Thymus (tissue), 11 donors: ENCODE results near the gene SORCS3. TPM values are rescaled to one million over a fixed set of nuclear protein-coding genes. Genes with fewer than 3 reads are reported as not detected.
A peak's percentile ranks its signal among the peaks of the same experiment; 100 is the strongest.

Experiments used
- DNase-seq, 9 donors: peaks; one replicate each; pipeline ENCODE4 v3.0.0-alpha.2; 2013; ENCODE audit warnings: low spot score in 9 of 9, low read depth in 6 of 9, missing footprints in 1 of 9
- H3K27ac ChIP-seq, 2 donors: one replicate each; pipeline ENCODE4 v1.5.1; 2013; ENCODE audit warnings: control low read depth in 1 of 2, low read depth in 1 of 2, low read length in 1 of 2, mild to moderate bottlenecking in 1 of 2, moderate library complexity in 1 of 2
- H3K27me3 ChIP-seq, 2 donors: one replicate each; pipeline ENCODE4 v1.5.1; 2013; ENCODE audit warnings: low read length in 1 of 2; ENCODE audit not compliant: control insufficient read depth in 2 of 2, insufficient read depth in 1 of 2
- H3K36me3 ChIP-seq, 2 donors: one replicate each; pipeline ENCODE4 v1.5.1; 2013; ENCODE audit warnings: low read length in 1 of 2, mild to moderate bottlenecking in 1 of 2, moderate library complexity in 1 of 2; ENCODE audit not compliant: control insufficient read depth in 2 of 2, insufficient read depth in 2 of 2
- H3K4me1 ChIP-seq, 2 donors: one replicate each; pipeline ENCODE4 v1.5.1; 2013; ENCODE audit warnings: low read length in 2 of 2; ENCODE audit not compliant: control insufficient read depth in 2 of 2, insufficient read depth in 2 of 2
- H3K4me3 ChIP-seq, 2 donors: one replicate each; pipeline ENCODE4 v1.5.1; 2013; ENCODE audit warnings: low read length in 2 of 2, control low read depth in 1 of 2, mild to moderate bottlenecking in 1 of 2
- H3K9me3 ChIP-seq, 2 donors: one replicate each; pipeline ENCODE4 v1.5.1; 2013; ENCODE audit warnings: low read length in 1 of 2, mild to moderate bottlenecking in 1 of 2; ENCODE audit not compliant: control insufficient read depth in 2 of 2, insufficient read depth in 1 of 2
- WGBS: extraction: QIAGEN DNeasy Blood & Tissue Kit; methylation state at CpG from one replicate; pipeline ENCODE4 v1.1.7; 2013; 5-methylcytosine and 5-hydroxymethylcytosine counted together
- polyA plus RNA-seq: library from polyadenylated mRNA; stranded (reverse); fragments of 200-250 nt; gene quantifications from one replicate; pipeline ENCODE4 v1.2.3, GENCODE V29; 2013
- total RNA-seq: library from RNA; stranded (reverse); fragments of 120-200 nt; gene quantifications from one replicate; pipeline ENCODE4 v1.2.4, GENCODE V29; 2013
- donor health status: healthy.

Gene SORCS3
- total and polyA plus RNA-seq, 2 donors = 0.05 TPM

DNA sequence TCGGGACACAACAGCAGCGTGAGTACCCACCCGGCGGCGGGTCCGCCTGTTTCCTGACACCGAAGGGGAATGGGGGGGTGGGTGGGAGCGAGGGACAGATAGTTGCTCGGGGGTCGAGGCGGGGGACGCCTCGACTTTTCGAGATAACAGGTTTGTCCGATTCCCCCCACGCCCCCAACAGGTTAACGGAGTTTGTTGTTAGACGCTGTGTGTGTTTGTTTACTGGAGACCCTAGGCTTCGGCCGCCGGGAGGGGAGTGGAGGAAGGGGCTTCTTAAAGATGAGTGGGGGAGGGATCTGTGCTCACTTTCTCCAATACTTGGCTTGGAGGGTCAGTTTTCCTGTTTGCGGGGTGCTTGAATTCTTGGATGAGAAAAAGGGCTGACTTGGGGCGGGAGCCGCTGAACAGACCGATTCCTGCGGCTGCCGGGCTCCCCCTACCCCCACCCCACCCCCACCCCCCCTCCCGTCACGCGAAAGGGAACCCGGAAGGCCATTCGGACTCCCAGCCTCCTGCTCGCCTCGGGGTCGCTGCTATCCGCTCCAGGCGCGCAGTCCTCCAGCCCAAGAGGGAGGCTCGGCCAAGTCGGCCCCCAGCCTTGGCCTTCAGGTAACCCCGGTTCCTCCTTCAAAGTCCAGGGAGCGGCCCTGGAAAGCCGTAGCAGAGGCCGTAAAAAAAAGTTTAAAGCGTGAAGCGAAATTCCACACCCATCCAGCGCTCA, 1.0 kb downstream of the SORCS3 start:
- peaks cover 0 to 1% of the 10 kb centered on the region in 2 donors for H3K9me3 ChIP-seq
- H3K4me3 ChIP-seq = no peak overlapping the region
- H3K4me1 ChIP-seq = no peaks in the 10 kb centered on the region
- H3K27me3 ChIP-seq = peaks cover 66 to 71% of the 10 kb centered on the region in 2 donors
- H3K36me3 ChIP-seq = no peaks in the 10 kb centered on the region
- no peak overlapping the region for H3K27ac ChIP-seq
- DNase-seq = no peak
- WGBS = 4% methylated on average over 47 of the region's 47 CpGs

DNA sequence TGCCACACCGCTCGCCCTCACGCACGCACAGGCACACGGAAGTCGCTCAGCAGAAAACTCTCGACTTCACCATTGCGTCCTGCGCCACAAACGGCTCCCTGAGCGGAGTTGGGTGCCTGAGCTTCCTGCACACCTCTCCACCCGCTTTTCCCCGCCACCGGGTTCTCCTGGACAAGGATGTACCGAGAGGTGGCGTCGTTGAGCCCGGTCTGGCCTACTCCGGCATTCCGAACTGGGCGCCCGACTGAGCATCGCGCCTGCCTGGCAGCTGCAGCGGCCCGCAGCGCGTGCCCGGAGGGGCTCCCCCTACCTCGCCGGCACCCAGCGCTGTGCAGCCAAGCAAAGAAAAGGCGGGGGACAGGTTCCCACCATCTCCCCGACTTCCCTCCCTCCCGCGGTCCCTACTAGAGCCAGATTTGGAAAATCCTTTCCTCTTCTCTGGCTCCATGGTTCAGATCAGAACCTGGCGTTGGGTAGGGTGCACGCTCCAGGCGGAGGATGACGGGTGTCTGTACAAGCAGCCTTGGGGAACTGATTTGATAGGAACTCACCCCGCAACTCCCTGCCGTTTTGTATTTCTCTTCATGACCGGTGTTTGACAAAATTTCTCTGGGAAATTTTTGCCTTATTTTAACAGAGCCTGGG, 1.7 kb downstream of the SORCS3 start:
- H3K4me3 ChIP-seq = no peak overlapping the region
- H3K27me3 ChIP-seq = peaks cover 65 to 70% of the 10 kb centered on the region in 2 donors
- WGBS = 10% methylated on average over 43 of the region's 43 CpGs
- peaks cover 0 to 1% of the 10 kb centered on the region in 2 donors for H3K9me3 ChIP-seq
- H3K36me3 ChIP-seq = no peaks in the 10 kb centered on the region
- H3K27ac ChIP-seq = no peak overlapping the region
- peak in 1 of 9 donors; percentile 2 for DNase-seq
- H3K4me1 ChIP-seq = no peaks in the 10 kb centered on the region

DNA sequence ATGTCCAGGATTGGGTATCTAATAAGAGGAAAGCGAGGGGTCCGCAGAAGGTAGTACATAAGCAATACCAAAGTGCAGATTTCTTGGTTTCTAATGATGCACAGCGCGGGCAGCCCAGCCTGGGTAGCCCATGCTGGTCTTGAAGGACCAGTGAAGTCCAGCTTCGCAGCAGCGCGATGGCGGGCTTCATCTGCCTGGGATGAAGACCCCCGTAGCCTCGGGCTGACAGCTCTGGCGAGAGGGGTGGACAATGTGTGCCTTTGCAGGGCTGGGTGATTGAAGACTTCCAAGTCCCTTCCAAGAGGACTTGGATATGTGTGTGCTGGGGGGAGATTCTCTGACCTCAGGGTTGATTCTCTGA, 2.2 kb downstream of the SORCS3 start:
- Histone ChIP-seq H3K9me3 (peaks cover 0 to 1% of the 10 kb centered on the region in 2 donors), H3K36me3 (no peaks in the 10 kb centered on the region), H3K27me3 (peaks cover 60 to 66% of the 10 kb centered on the region in 2 donors), H3K4me1 (no peaks in the 10 kb centered on the region), H3K27ac (no peak overlapping the region), H3K4me3 (no peak overlapping the region)
- no peak for DNase-seq
- 89% methylated on average over 11 of the region's 11 CpGs for WGBS

DNA sequence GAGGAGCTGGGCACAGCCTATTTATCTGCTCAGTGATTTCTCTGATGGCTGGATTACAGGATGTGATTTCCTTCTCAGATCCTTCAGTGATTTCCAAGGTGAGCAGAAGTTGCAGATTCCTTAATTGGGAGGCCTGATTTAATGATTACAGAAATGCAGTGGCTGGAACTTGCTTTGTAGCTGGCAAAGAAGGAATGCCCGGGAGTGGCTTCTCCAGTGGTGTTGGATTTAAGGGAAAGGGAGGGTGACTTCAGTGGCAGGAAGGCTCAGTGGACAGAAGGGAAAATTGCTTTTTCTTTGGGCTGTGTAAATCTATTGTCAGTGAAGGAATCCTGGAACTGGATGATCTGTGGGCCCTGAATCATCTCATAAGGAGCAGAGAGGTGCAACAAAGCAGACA, 5.1 kb downstream of the SORCS3 start:
- 91% methylated on average over 1 of the region's 1 CpG for WGBS
- no peak for DNase-seq
- Histone ChIP-seq H3K27ac (no peak overlapping the region), H3K9me3 (peaks cover 0 to 1% of the 10 kb centered on the region in 2 donors), H3K4me1 (no peaks in the 10 kb centered on the region), H3K4me3 (no peak overlapping the region), H3K36me3 (no peaks in the 10 kb centered on the region), H3K27me3 (peaks cover 33 to 39% of the 10 kb centered on the region in 2 donors)

DNA sequence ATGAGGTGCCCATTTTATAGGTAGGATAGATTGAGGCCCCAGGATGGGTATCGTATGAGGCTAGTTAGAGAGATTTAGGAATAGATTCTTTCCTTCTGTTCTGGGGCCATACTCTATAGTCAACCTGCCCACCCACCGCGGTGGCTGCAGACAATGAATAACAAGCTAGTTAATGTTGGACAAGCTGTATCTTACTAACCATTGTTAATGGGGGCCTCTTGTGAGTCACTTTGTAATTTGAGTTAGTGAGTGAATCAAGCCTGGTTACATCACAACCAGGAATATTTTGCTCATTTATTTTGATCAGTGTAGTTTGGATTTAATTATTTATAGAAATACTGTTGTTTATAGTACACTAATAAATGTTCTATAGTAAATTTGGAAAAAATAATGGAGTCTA, 7.3 kb downstream of the SORCS3 start:
- no peaks in the 10 kb centered on the region for H3K4me1 ChIP-seq
- H3K27me3 ChIP-seq = peaks cover 10 to 17% of the 10 kb centered on the region in 2 donors
- H3K27ac ChIP-seq = no peak overlapping the region
- DNase-seq = no peak
- H3K9me3 ChIP-seq = peaks cover 0 to 1% of the 10 kb centered on the region in 2 donors
- H3K36me3 ChIP-seq = no peaks in the 10 kb centered on the region
- 64% methylated on average over 3 of the region's 3 CpGs for WGBS
- no peak overlapping the region for H3K4me3 ChIP-seq

DNA sequence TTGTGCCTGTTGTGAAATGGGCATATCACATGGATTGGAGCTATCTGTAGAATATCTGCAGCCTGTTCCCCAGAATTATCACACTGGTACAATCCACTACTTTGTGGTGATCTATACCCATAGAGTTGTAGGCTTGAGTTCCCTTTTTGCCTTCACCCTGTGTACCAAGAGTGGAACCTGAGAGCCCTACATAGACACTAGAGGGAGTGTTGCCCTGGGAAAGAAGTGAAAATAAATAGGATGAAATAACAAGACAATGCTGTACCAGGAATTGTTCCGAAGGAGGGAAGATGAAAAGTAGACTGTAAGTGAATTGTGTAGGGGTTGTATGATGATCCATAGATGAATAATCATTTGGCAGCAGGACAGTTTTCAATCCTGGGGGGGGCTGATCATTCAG, 9.0 kb downstream of the SORCS3 start:
- no peak overlapping the region for H3K4me3 ChIP-seq
- WGBS = 89% methylated on average over 1 of the region's 1 CpG

DNA sequence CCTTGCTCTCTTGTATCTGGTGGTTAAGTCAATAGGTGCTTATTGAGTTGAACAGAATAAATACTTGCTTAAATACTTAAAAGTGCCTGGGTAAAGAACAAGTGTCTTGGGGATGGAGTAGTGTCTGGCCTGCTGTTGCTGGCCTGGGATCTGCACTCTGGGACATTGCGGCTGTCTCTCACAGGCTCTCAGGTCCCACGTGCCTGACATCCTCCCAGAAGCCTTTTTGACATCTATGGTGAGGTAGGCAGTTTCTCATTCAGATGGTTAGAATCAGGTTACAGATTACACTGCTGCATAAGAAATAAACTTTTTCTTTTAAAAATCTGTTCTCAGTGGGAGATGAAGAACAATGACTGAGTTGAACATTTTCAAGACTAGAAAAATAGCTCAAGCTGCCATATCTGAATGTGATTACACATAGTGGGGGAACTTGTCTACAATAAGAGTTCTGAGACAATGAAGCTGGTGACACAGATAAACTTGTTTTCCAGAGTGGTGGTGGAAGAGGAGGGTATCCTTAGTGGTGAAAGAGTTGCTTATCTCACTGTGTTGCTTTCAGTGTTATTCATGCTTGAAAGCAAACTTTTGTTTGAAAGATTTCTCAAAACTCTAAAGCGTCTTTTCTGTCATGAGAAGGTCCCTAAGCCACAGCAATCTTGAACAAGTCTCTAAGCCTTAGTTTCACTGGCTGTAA, 9.7 kb downstream of the SORCS3 start:
- DNase-seq = no peak
- Histone ChIP-seq H3K27ac (no peak overlapping the region), H3K4me3 (no peak overlapping the region), H3K4me1 (no peaks in the 10 kb centered on the region), H3K36me3 (no peaks in the 10 kb centered on the region), H3K27me3 (peaks cover 0 to 2% of the 10 kb centered on the region in 2 donors), H3K9me3 (peaks cover 0 to 1% of the 10 kb centered on the region in 2 donors)
- 84% methylated on average over 3 of the region's 3 CpGs for WGBS

More for the DNA sequence above, 9.0 kb downstream of the SORCS3 start:
- H3K36me3 ChIP-seq = no peaks in the 10 kb centered on the region
- DNase-seq = no peak
- H3K27me3 ChIP-seq = peaks cover 0 to 3% of the 10 kb centered on the region in 2 donors
- no peaks in the 10 kb centered on the region for H3K4me1 ChIP-seq
- no peak overlapping the region for H3K27ac ChIP-seq
- H3K9me3 ChIP-seq = peaks cover 0 to 1% of the 10 kb centered on the region in 2 donors

DNA sequence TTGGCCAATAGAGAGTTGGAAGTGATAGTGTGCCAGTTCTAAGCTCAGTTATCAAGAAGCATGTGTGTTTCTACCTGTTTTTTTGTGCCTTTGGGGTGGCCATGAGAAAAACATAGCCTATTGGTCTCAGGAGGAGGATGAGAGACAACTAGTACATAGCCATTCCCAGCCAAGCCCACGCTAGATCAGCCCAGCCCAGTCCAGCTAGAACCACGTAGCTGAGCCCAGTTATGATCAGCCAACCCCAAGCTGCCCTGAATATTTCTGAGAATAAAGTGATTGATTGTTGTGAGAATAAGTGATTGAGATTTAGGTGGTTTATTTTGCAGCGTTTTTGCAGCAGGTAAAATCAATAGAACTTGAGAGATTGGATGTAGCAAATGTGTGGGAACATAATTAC, 15.9 kb downstream of the SORCS3 start:
- no peak for DNase-seq
- Histone ChIP-seq H3K9me3 (no peaks in the 10 kb centered on the region), H3K36me3 (no peaks in the 10 kb centered on the region), H3K27ac (no peak overlapping the region), H3K27me3 (no peaks in the 10 kb centered on the region), H3K4me3 (no peak overlapping the region), H3K4me1 (no peaks in the 10 kb centered on the region)
- WGBS = 87% methylated on average over 3 of the region's 3 CpGs

DNA sequence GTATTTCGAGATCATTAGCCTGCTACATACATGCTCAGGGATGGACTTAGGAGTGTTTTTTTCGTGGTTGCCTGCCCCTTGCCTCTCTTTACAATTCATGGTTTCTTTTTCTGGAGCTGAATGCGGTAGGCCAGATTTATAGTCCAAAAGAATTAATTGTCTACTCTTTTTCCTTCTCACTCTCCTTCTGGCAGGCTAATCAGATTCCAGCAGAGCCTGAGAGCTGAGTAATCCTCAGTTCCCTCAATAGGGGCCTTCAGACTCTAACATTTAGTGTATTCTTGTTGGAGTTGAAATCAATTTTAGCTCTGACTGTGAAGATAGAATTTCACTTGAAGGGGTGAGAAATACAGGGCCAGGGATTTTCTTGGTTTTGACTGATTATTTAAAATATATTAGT, 16.4 kb downstream of the SORCS3 start:
- Histone ChIP-seq H3K4me1 (no peaks in the 10 kb centered on the region), H3K4me3 (no peak overlapping the region), H3K9me3 (no peaks in the 10 kb centered on the region), H3K36me3 (no peaks in the 10 kb centered on the region), H3K27ac (no peak overlapping the region), H3K27me3 (no peaks in the 10 kb centered on the region)
- DNase-seq = no peak
- 74% methylated on average over 3 of the region's 3 CpGs for WGBS
